ENCODE results near the gene FAM222A.

DNA sequence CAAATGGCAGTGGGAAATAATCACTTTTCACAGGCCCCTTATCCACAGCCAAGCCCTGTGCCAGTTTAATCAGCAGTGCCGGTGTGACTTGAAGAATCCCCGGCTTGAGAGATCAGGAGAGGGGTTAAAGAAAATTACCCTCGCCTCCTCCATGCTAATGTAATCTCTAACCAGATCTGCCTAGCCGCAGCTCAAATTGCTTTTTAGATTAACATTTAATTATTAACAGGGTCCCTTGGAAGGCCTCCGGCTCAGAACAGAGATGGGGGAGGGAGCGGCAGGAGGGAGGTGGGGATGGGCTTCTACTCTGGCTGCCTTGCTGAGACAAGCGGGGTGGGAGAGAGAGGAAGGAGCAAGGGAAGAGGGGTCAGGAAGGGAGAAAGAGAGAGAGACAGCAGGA lies 24.0 kb downstream of the FAM222A start:
- no peak for TF ChIP-seq EZH2 (IDR thresholded peaks at IDR 0.05; ENCODE audit: insufficient read depth, poor library complexity, severe bottlenecking)
- TF ChIP-seq EZH2phosphoT487 (IDR thresholded peaks at IDR 0.05; ENCODE audit: insufficient read depth, low read depth) = no peak

Measured in GM23248 (cell line).